Lung (tissue), 12 donors: ENCODE measurements around the gene PRB2. TPM values are rescaled to one million over a fixed set of nuclear protein-coding genes. Genes with fewer than 3 reads are reported as not detected.
"Not testable (repeated sequence)": the region's sequence is repeated elsewhere in the genome, so short reads cannot be mapped to it uniquely, and the experiment has no call there.

ENCODE experiments used
- ATAC-seq: fragments of 200-7000 bp; cut with Tn5 transposase; one replicate; pipeline ENCODE4 v1.9.1; 2020; ENCODE audit warnings: moderate number of reproducible peaks; ENCODE audit not compliant: insufficient read depth, low FRiP score
- DNase-seq, 3 donors: peaks; one replicate each; pipeline ENCODE4 v3.0.0-alpha.2; 2013 to 2017
- H3K27ac ChIP-seq, 2 donors: one replicate each; pipeline ENCODE4 v1.5.1; 2013; ENCODE audit warnings: mild to moderate bottlenecking in 2 of 2, moderate library complexity in 2 of 2, control low read depth in 1 of 2, inconsistent platforms in 1 of 2, low read depth in 1 of 2, low read length in 1 of 2
- H3K27me3 ChIP-seq, 3 donors: one replicate each; pipeline ENCODE4 v1.5.1; 2013; ENCODE audit warnings: low read length in 2 of 3; ENCODE audit not compliant: control insufficient read depth in 3 of 3, insufficient read depth in 3 of 3
- H3K36me3 ChIP-seq, 4 donors: one replicate each; pipeline ENCODE4 v1.5.1; 2013; ENCODE audit warnings: low read length in 4 of 4, mild to moderate bottlenecking in 1 of 4, moderate library complexity in 1 of 4; ENCODE audit not compliant: control insufficient read depth in 4 of 4, insufficient read depth in 4 of 4
- H3K4me1 ChIP-seq, 5 donors: one replicate each; pipeline ENCODE4 v1.5.1; 2013; ENCODE audit warnings: low read length in 5 of 5, mild to moderate bottlenecking in 2 of 5, moderate library complexity in 1 of 5; ENCODE audit not compliant: control insufficient read depth in 5 of 5, insufficient read depth in 5 of 5
- H3K4me3 ChIP-seq: one replicate; pipeline ENCODE4 v1.5.1; 2013; ENCODE audit warnings: mild to moderate bottlenecking, control low read depth, moderate library complexity
- H3K9ac ChIP-seq, 2 donors: one replicate each; pipeline ENCODE4 v1.5.1; 2013; ENCODE audit warnings: low read length in 2 of 2, control low read depth in 1 of 2; ENCODE audit not compliant: insufficient read depth in 1 of 2
- H3K9me3 ChIP-seq, 4 donors: one replicate each; pipeline ENCODE4 v1.5.1; 2013; ENCODE audit warnings: low read length in 3 of 4, mild to moderate bottlenecking in 1 of 4, moderate library complexity in 1 of 4; ENCODE audit not compliant: control insufficient read depth in 4 of 4, insufficient read depth in 3 of 4
- CTCF ChIP-seq: IDR thresholded peaks from 2 replicates; pipeline ENCODE4 v1.5.1; 2012; ENCODE audit warnings: mild to moderate bottlenecking; ENCODE audit errors: control extremely low read depth, extremely low read depth
- WGBS, 2 donors: extraction: QIAGEN DNeasy Blood & Tissue Kit; methylation state at CpG; one replicate each; pipeline ENCODE4 v1.1.7; 2013; 5-methylcytosine and 5-hydroxymethylcytosine counted together
- polyA plus RNA-seq, 2 donors: library from polyadenylated mRNA; stranded (reverse); fragments of 200-250 nt; gene quantifications; one replicate each; pipeline ENCODE4 v1.2.1, GENCODE V29; 2013
- total RNA-seq, 2 donors: library from RNA; depleted of rRNA in 1 of 2; stranded (reverse); fragments of >200 nt in 1 of 2; gene quantifications; one replicate each; pipeline ENCODE4 v1.2.1, GENCODE V29; 2014 to 2021
- donor health status: control.
- donor health status: control.
- donor health status: Bipolar disorder and iron deficiency.
- donor health status: healthy.
- donor health status: DM: yes; HTN: yes; CAD: no.

PRB2 gene
- total and polyA plus RNA-seq, 4 donors: not detected

- Histone ChIP-seq H3K4me1 (no peaks in the 10 kb centered on the region), H3K9ac (no peak overlapping the region), H3K27ac (no peak overlapping the region), H3K9me3 (peaks cover 0 to 3% (median 0%) of the 10 kb centered on the region in 4 donors), H3K4me3 (no peak overlapping the region), H3K36me3 (no peaks in the 10 kb centered on the region), H3K27me3 (no peaks in the 10 kb centered on the region)
- DNase-seq: no peak
- TF ChIP-seq CTCF: no peak
- no peak for ATAC-seq
Observed at GRCh38 chr12:11361151-11361550, 34.2 kb downstream of the PRB2 start.

- not testable (repeated sequence) for H3K27ac ChIP-seq, H3K36me3 ChIP-seq, ATAC-seq, H3K4me1 ChIP-seq, H3K9ac ChIP-seq, H3K4me3 ChIP-seq, DNase-seq, H3K9me3 ChIP-seq, H3K27me3 ChIP-seq
- 91 to 100% methylated on average over 1 of the region's 1 CpG for WGBS, 2 donors
Observed at GRCh38 chr12:11360205-11360883, 35.0 kb downstream of the PRB2 start.

- H3K4me3 ChIP-seq, H3K27me3 ChIP-seq, DNase-seq, H3K9ac ChIP-seq, H3K27ac ChIP-seq, ATAC-seq, H3K36me3 ChIP-seq, H3K4me1 ChIP-seq, H3K9me3 ChIP-seq: not testable (repeated sequence)
- WGBS, 2 donors: 50 to 73% methylated on average over 1 to 2 of the region's 2 CpGs
Observed at GRCh38 chr12:11351736-11352135, 43.6 kb downstream of the PRB2 start.

- DNase-seq: no peak
- peaks cover 0 to 2% (median 0%) of the 10 kb centered on the region in 4 donors for H3K9me3 ChIP-seq
- no peaks in the 10 kb centered on the region for H3K4me1 ChIP-seq
- ATAC-seq: no peak
- H3K4me3 ChIP-seq: no peak overlapping the region
- H3K36me3 ChIP-seq: no peaks in the 10 kb centered on the region
- 93 to 98% methylated on average over 9 of the region's 9 CpGs for WGBS, 2 donors
- no peaks in the 10 kb centered on the region for H3K27me3 ChIP-seq
- TF ChIP-seq CTCF: no peak
- no peak overlapping the region for H3K9ac ChIP-seq
- H3K27ac ChIP-seq: no peak overlapping the region
Observed at GRCh38 chr12:11348439-11348838, 46.9 kb downstream of the PRB2 start.
